ENCODE data around the gene ZNF763.
"Not testable (repeated sequence)": the region's sequence is repeated elsewhere in the genome, so short reads cannot be mapped to it uniquely, and the experiment has no call there.

The ZNF763 gene

DNA sequence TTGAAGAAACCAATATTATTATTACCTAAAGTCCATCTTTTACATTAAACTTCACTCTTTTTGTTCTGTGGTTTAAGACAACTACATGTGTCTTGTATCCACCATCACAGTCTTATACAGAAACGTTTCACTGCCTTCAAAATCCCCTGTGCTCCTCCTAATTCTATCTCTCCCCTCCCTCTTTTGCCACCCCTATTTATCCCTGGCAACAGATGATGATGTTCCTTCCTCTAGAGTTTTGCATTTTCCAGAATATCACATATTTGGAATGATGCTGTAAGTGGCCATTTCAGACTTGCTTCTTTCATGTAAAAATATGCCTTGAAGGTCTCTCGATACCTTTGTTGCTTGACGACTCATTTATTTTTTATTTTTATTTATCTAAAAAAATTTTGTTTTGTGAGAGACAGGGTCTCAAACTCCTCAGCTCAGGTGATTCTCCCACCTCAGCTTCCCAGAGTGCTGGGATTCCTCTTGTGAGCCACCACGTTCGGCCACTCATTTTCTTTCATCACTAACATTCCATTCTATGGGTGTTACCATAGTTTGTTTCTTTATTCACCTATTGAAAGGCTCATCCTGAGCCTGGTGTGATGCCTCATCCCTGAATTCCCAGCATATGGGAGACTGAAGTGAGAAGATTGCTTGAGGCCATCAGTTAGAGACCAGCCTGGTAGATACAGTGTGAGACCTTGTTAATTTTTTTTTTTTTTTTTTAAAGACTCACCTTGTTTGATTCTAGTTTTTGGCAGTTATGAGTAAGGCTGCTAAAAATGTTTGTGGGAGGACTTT lies 8.4 kb downstream of the ZNF763 start:
- DNase-seq, result no peak

DNA sequence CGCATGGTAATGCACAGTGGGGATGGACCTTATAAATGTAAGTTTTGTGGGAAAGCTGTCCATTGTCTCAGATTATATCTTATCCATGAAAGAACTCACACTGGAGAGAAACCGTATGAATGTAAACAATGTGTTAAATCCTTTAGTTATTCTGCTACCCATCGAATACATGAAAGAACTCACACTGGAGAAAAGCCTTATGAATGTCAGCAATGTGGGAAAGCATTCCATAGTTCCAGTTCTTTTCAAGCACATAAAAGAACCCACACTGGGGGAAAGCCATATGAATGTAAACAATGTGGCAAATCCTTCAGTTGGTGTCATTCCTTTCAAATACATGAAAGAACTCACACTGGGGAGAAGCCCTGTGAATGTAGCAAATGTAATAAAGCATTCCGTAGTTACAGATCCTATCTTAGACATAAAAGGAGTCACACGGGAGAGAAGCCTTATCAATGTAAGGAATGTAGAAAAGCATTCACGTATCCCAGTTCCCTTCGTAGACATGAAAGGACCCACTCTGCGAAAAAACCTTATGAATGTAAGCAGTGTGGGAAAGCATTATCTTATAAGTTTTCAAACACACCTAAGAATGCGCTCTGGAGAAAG lies 13.8 kb downstream of the ZNF763 start:
- no peak for DNase-seq

DNA sequence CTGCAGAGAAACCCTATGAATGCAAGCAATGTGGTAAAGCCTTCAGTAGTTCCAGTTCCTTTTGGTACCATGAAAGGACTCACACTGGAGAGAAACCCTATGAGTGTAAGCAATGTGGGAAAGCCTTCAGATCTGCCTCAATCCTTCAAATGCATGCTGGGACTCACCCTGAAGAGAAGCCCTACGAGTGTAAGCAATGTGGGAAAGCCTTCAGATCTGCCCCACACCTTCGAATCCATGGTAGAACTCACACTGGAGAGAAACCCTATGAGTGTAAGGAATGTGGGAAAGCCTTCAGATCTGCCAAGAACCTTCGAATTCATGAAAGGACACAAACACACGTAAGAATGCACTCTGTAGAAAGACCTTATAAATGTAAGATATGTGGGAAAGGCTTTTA lies 14.7 kb downstream of the ZNF763 start:
- no peak for DNase-seq

DNA sequence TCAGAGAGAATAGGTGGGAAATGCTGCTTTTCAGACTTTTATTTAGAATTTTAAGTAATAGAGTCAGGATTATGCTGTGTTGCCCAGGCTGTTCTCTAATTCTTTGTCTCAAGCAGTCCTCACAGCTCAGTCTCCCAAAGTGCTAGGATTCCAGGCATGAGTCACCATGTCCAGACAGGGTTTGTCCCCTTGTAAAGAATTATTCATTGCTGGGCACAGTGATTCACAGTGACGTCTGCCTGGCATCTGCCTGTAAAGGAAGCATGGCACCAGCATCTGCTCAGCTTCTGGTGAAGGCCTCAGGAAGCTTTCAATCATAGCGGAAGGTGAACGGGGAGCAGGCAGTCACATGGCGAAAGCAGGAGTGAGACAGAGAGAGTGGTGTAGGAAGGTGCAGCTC lies 17.7 kb downstream of the ZNF763 start:
- no peak for DNase-seq

- DNase-seq, result peak; percentile 21
These were observed 20.1 kb downstream of the ZNF763 start for GRCh38 chr19:11984986-11985385.

- DNase-seq, result no peak
These were observed 21.9 kb downstream of the ZNF763 start for GRCh38 chr19:11986754-11987153.

DNA sequence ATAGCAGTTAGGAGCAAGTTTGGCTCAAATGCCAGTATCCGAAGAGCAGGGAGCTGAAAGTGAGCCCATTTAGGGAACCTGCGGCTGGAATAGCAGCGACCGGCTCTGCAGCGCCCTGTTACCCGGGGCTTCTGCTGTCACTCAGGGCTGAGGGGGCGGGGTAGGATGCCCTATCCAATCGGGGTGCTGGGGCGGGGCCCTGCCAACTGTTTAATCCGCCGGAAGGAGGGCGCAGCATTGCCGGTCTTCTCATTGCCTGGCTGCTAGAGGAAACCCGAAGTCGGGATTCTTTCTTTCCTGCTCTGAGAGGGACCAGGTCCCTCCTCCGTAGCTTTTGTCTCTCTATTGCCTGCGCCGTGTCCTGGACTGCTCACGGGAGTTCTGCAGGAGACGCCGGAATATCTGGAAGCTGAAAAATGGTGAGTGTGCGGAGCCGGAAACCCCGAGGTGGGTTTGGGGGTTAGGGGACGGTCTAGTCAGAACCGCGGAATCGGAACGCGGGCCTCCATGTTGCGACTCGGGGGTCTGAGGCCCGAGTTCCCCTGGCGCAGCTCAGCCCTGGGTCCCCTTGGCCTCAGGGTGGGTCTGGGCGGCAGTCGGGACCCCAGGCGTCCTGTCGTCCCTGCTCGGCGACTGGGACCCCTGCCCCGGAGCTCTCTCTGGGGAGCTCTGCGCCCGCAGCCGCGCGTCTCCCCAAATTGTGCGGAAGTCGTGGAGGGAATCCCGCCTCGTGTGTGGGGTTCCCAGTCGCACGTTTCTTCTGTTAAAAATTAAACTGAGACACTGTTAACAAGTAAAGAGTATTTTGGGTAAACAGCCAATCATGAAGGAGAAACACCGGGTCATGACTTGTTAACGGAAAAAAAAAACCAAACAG lies 22.8 kb downstream of the ZNF763 start:
- DNase-seq, result peak; percentile 90

DNA sequence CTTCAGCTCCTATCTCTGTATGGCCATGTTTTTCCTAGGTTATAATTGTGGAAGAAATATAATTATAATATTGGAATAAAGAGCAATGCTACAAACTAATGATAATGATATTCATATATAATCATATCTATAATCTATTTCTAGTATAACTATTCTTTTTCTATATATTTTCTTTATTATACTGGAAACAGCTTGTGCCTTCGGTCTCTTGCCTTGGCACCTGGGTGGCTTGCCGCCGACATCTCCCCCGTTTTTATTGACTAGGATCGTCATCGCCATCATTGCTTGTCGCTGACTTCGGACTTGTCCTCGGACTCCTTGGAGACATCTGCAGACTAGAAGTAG lies 24.2 kb downstream of the ZNF763 start:
- DNase-seq, result no peak

GRCh38 chr19:11991921-11992320 lies 27.1 kb downstream of the ZNF763 start:
- not testable (repeated sequence) for DNase-seq

DNA sequence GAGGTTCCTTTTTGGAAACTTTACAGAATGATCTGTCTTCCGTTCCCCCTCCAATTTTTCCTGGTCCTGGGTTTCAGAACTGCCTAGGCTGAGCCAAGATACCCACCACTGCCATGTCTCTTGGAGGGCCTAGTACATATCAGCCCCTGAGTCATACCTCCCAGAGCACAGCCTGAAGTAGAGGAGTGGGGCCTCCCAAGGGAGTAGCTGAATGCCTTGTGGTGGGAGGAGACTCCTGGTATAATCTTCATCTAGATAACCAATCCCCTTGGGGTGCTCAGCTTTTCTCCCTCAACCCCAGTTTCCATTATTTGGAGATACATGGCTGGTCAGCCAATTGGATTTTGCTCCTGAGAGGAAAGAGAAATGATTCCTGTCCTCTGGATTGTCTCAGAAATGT lies 30.3 kb downstream of the ZNF763 start:
- DNase-seq, result no peak

- DNase-seq, result no peak
These were observed 35.5 kb downstream of the ZNF763 start for GRCh38 chr19:12000152-12000981.

DNA sequence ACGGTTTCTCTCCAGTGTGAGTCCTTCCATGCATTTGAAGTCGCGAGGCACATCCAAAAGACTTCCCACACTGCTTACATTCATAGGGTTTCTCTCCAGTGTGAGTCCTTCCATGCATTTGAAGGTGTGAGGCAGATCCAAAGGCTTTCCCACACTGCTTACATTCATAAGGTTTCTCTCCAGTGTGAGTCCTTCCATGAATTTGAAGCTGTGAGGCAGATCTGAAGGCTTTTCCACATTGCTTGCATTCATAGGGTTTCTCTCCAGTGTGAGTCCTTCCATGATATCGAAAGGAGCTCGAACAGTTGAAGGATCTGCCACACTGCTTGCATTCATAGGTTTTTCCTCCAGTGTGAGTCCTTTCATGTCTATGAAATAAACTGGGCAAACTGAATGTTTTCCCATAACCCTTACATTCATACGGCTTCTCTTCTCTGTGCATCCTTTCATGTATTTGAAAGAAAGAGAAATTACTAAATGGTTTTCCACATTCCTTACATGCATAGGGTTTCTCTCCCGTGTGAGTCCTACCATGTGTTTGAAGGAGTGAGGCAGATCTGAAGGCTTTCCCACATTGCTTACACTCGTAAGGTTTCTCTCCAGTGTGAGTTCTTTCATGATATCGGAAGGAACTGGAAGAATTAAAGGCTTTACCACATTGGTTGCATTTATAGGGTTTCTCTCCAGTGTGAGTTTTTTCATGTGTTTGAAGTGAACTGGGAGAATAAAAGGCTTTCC lies 50.3 kb downstream of the ZNF763 start:
- DNase-seq, result no peak

DNA sequence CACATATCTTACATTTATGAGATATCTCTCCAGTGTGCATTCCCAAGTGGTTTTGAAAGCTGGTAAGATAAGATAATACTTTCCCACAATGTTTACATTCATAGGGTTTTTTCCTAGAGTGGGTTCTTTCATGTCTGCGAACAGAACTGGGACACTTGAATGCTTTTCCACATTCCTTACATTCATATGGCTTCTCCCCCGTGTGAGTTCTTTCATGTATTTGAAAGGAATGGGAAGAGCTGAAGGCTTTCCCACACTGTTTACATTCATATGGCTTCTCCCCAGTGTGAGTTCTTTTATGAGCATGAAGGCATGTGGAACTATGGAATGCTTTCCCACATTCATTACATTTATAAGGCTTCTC lies 50.9 kb downstream of the ZNF763 start:
- no peak for DNase-seq

Data from CD4-positive, alpha-beta T cell treated with Interleukin-10 for 1 hour (primary cell).